Measurements from ENCODE around the gene CCDC12.
A peak's percentile ranks its signal among the peaks of the same experiment; 100 is the strongest.

CCDC12 gene

GRCh38 chr3:46976326-46977190, at the start of gene CCDC12:
CCDC12 (minus strand) TSS chr3:46976745; CDS start chr3:46976732, 13 bp downstream.
- peak; percentile 92 for DNase-seq

- no peak for DNase-seq
Observed at GRCh38 chr3:47024932-47025331, 48.4 kb upstream of the CCDC12 start.

DNA sequence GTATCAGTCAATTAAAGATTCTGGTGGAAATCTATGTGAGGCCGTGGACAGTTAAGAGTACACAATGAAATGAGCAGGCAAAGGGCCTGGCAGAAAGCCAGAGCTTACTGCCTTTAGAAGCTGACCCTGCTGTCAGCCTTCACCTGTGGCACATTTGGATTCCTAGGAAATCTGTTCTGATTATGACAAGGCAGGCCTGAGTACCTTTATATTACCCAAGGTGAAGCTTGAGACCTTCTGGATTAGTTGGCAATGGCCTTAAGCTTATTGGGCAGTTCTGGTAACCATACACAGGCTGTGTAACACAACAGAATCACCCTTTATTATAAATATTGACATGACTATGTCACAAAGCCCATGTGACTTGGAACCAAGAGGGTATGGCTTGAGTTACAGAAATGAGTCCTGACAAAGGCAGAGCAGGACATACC, 46.1 kb upstream of the CCDC12 start:
- DNase-seq: peak; percentile 18

DNA sequence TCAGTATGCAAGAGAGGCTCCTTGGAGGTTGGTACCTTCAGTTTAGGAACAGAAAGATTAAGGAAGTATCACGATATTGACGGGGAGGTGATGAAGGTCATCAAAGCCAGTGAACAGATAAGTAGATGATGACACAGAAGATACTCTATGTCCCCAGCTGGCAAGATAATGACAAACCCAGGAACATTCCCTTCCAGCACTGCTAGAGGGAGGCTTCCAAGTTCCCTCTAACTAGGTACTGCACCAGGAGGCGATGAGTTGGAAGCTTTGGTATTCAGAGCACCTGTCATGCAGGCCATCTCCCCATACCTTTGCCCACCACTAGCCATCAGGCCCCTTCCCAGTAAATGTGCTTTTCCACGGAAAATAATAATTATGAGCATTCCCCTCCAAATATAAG, 43.8 kb upstream of the CCDC12 start:
- no peak for DNase-seq

DNA sequence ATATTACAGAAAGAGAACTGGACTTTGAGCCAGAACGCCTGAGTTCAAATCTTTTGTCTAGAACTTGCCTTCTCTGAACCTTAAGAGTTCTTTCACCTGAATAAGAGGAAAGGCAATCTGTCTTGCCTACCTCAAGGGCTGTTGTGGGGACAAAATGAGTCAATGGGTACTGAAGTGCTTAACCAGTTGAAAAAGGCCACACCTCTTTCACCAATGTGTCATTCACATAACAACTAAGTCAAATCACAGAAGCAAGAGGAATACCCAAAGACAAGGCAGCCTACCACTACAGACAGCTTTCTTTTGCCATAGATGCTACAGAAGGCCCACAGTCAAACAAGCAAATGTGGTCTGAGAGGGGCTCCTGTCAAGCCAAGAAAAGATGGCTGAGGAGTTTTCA, 42.7 kb upstream of the CCDC12 start:
- peak; percentile 1 for DNase-seq

GRCh38 chr3:47018269-47018611, 41.7 kb upstream of the CCDC12 start:
- no peak for DNase-seq

DNA sequence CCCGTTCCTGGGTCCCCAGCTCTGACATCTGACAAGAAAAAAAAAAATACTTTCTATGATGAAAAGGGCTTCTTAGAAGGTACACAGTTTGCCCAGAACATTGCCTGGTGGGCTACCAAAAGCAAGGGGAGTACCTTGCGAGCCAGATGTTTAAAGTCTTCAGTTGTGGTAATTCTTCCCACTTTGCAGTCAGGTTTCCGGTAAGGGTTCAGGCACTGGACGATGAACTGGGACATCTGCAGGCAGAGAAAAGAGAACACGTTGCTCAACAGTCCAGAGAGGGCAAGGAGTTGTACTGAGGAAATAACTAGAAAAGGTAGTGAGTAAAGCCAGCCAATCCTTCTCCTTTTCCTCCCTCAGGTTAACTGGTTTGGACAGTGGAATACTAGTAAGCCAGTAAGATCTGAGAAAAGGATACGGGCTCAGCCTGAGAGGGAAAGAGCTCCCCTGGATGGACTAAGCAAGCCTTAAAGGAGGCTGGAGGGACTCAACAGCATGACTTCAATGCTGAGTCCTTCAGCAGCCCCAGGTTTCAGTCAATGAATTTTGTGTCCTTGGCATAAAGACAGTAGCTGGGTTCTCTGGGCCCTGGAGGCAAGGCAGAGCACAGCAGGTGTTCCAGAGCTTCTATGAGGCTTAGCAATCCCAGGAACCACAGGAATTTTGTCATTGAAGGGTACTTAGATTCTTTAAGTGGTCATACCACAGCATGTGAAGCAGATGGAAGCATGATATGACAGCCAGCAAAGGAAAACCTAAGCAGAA, 41.1 kb upstream of the CCDC12 start:
- peak; percentile 2 for DNase-seq

GRCh38 chr3:47016934-47017435, 40.4 kb upstream of the CCDC12 start:
- no peak for DNase-seq

DNA sequence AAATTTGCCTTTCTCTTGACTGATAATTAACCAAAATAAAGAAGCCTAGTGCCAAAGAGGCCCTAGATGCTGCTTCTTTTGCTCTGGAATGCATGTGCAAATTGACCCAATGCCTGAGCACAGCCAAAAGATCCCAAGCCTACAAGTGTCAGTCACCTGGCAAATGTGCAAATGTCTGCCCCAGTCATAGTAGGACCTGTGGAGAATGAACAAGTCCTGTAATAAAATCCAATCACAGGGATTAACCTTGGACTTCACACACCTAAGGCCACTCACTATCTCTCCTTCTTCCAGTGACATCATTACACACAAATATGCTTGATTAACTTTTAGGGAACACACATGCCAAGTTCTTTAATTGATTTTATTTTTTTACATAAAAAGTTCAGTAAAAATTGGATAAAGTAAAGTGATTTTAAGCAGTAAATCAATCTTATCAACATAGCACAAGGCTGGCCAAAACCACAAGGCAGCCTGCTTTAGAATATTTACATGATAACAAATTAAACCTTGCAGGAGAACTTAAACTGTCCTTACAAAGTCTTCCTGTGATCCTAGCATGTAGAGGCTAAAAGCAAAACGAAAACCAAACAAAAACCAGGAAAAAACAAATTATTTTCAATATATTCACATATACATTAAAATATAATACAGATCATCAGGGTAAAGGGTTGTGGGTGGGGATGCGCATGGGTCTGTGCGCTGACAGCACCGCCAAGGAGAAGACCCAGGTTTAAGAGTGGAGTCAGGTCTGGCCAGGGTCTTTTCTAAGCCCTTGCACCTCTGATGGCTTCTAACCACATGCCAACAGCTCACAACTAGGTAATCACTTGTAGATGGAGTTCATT, 39.8 kb upstream of the CCDC12 start:
- DNase-seq: no peak

DNA sequence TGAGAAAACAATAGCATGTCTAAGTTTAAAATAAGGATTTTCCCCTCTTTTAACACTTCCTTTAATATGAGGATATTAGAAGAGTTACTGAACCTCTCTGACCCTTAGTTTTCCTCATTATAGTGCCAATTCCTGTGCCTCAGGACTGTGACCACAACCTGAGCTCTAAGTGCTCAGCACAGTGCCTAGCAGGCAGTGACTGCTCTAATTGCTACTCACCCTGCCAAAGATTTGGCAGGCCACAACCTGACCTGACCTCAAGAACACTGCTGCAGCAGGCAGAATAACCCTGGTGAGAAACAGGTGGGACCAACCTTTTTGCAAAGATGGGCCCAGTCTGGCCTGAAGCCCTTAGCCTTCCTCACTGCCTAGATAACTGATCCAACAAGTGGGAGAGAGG, 38.6 kb upstream of the CCDC12 start:
- no peak for DNase-seq

DNA sequence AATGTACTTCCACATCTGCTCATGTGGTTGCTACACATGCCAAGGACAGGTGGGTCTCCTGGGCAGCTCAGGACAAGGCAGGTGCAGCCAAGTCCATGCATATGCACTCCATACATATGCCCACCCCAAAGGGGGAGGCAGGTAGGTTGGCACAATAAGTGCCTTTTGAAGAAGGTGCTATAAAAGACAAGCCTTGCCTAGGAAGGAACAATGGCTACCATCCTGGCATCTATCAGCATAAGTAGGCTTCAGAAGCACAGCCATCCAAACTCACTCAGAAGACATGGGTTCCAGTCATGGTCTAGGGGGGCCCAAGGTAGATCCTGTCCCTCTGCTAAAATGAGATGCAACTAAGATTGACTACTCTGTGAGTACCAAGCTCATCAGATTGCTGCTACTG, 37.5 kb upstream of the CCDC12 start:
- no peak for DNase-seq

DNA sequence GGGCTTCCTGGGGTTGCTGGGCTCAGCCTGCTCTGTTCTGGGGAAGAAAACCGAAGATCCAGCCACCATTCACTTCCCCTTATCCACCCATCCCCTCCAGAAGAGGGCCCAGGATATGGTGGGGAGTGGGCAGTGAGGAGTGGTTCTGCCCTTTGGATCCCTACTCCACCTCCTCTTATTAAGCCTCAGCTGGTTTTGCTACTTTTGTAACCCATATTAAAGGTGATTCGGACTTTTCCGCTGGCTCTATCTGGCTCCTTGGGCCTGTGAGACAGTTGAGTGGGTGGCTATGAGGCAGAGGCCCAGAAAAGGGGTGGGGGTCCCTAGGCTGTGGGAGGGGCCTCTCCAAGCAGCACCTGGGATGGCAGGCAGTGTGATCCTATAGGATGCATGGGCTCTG, 36.7 kb upstream of the CCDC12 start:
- DNase-seq: no peak

GRCh38 chr3:47012342-47013230, 36.0 kb upstream of the CCDC12 start:
- DNase-seq: no peak

DNA sequence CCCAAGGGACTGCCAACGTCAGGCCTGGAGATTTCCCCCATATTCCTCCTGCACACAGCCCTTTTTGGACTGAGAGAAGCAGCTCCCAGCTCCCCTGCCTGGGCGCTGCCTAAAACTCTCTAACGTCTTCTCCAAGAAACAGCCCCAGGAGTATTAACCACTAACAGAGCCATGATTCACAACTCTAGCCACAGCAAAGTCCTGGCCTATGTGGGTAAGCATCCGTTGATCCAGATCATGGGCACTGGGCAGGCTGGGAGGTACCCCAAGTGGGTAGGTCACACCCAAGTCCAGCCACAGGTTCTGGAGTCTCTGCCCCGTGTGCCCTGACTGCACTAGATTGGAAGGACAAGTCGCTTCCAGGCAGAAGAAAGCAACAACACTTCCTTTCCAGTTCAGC, 34.8 kb upstream of the CCDC12 start:
- no peak for DNase-seq

GRCh38 chr3:47010910-47011309, 34.4 kb upstream of the CCDC12 start:
- no peak for DNase-seq

DNA sequence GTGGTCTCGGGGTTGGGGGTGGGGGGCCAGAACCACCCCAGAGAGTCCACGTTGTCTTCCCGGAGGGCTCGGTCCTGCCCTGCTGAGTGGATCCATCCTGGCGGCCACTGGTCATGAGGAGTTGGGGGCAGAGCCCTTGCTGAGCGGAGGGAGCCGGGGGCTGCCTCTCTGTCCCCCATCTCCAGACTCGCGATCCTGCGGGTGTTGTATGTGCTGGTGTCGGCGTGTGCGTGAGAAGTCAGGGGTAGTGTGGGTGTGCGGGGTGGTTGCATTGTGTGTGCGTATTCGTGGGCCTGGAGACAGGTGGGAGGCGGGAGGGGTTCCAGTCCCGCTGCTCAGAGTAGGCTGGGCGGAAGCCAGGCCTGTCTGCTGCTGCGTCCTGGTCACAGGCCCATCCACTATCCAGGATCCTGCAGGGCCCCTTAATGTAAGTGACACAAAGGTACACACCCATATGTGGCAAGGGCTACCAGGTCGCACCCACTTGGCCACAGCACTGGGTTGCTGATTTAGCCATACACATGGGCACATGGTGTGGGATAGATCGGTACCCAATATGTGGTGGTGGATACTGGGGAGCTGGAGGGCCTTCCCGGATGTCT, 33.7 kb upstream of the CCDC12 start:
- no peak for DNase-seq

DNA sequence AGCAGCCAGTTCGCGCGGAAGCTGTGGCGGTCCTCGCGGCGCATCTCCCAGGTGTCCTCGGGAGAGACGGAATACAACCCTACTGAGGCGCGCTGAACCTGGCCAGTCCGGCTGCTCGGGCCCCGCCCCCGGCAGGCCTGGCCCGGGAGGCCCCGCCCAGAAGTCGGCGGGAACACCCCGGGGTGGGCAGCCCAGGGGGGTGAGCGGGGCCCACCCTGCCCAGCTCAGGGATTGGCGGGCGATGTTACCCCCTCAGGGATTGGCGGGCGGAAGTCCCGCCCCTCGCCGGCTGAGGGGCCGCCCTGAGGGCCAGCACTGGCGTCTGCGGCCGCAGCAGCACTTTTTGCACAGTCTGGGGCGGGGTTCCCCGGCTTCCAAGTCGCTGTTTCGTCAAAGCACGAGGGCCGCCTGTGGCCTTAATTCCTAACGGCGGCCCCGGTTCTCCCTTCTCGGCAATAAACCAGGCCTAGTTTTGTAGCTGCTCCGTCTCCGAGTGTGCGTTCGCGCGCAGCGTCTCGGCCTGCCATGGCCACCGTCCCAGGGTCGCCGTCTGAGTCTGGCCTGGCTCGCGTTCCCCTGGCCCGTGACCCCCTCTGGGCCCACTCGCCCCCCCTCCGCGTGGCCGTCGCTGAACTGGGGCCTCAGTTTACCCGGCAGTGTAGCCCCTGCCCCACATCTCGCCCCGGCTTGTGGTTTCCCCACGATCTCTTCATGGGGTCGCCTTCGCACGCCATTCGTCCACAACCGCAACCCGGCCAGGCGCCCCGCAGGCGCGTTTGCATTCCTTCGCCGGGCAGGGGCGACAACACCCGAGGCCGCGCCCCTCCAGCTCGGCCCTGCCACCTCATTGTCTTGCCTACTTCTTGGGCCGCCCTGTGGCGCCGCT, 32.9 kb upstream of the CCDC12 start:
- DNase-seq: no peak

- DNase-seq: no peak
Observed at GRCh38 chr3:47008851-47009224, 32.3 kb upstream of the CCDC12 start.

- DNase-seq: no peak
Observed at GRCh38 chr3:47008234-47008796, 31.8 kb upstream of the CCDC12 start.
